ENCODE data around the gene EYS. TPM values are rescaled to one million over a fixed set of nuclear protein-coding genes. Genes with fewer than 3 reads are reported as not detected.
"Not testable (repeated sequence)": the region's sequence is repeated elsewhere in the genome, so short reads cannot be mapped to it uniquely, and the experiment has no call there.

The EYS gene
- total and polyA plus RNA-seq, 2 experiments from 2014 or later: 0.04 TPM; not detected in 1

DNA sequence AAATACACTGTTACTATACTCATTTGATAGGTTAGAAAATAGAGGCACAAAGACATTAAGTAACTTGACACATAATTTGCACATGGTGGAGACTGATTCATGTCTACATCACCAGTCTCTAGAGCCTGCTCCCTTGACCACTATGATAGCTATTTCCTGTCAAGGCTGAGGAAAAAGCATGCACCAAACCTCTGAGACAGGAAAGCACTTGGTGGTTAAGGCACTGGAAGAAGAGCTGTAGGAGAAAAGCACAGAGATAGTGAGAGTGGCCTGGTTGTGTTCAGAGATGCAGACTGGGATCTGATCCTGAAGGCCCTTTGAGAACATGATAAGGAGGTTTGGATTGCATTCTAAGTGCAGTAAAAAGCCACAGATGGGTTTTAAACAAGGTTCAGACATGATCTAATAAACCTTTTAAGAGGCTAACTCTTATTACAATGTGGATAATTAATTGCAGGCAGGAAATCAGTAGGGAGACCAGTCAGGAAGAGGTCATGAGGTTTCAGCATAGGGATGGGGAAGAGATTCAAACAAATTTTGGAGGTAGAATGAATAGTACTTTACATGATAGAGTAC, 1902.6 kb downstream of the EYS start:
- no peaks in the 10 kb centered on the region for H3K36me3 ChIP-seq (ENCODE audit: low read depth)
- peak; percentile 92 for DNase-seq
- H3K4me3 ChIP-seq: 0 out of 2 replicates have a peak overlapping the region, but pooled peaks have one; percentile 7
- peaks cover 49% of the 10 kb centered on the region for H3F3A ChIP-seq (ENCODE audit: insufficient read depth)
- peak overlapping the region; percentile 63 for H3K9ac ChIP-seq
- in situ Hi-C loops (cut with MboI): no loop called here
- H3K9me2 ChIP-seq (ENCODE audit: insufficient read depth): no peaks in the 10 kb centered on the region; the same call in 1 of the 2 replicates
- no peaks in the 10 kb centered on the region for H3K79me2 ChIP-seq (ENCODE audit: insufficient read depth)
- H4K20me1 ChIP-seq (ENCODE audit: insufficient read depth): no peaks in the 10 kb centered on the region
- peak overlapping the region; percentile 29; the same call in 1 of the 2 replicates for H2AFZ ChIP-seq
- H3K27me3 ChIP-seq (replicated peaks; ENCODE audit: insufficient read depth): no peaks in the 10 kb centered on the region
- H3K9me3 ChIP-seq (ENCODE audit: low read depth): no peaks in the 10 kb centered on the region
- TF ChIP-seq EZH2 (IDR thresholded peaks at IDR 0.05; ENCODE audit: insufficient read depth, poor library complexity, severe bottlenecking) (no peak), EZH2phosphoT487 (IDR thresholded peaks at IDR 0.05; ENCODE audit: insufficient read depth, low read depth) (no peak)
- peak overlapping the region; percentile 90 for H3K27ac ChIP-seq
- peaks cover 48% of the 10 kb centered on the region for H3K4me1 ChIP-seq (ENCODE audit: insufficient read depth)
- H3K4me2 ChIP-seq (ENCODE audit: unreplicated experiment): peak overlapping the region; percentile 73

DNA sequence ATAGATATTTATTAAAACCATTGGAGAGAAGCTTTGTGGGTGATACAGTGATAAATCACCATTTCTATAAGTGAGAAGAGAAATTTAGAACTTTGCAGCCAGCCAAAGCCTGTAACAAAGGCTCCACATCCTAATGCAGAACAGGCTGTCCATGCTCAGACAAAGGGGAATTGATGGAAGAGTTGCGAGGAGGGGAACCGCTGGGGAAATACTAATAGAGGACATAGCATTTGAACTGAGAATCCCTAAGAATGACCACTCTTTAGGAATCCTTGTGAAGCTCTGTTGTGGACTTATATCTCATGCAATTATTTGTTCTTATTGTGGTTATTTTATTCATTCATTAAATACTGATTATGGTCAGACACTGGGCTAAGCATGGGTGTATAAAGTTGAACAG, 1903.7 kb downstream of the EYS start:
- Histone ChIP-seq H3K4me2 (ENCODE audit: unreplicated experiment) (no peak overlapping the region), H2AFZ (no peak overlapping the region), H3K36me3 (ENCODE audit: low read depth) (no peaks in the 10 kb centered on the region), H3K9ac (no peak overlapping the region), H3K27ac (no peak overlapping the region), H3K9me2 (ENCODE audit: insufficient read depth) (no peaks in the 10 kb centered on the region; the same call in 1 of the 2 replicates), H3K4me3 (no peak overlapping the region), H3K4me1 (ENCODE audit: insufficient read depth) (peaks cover 46% of the 10 kb centered on the region), H4K20me1 (ENCODE audit: insufficient read depth) (no peaks in the 10 kb centered on the region), H3K9me3 (ENCODE audit: low read depth) (no peaks in the 10 kb centered on the region), H3F3A (ENCODE audit: insufficient read depth) (peaks cover 49% of the 10 kb centered on the region), H3K79me2 (ENCODE audit: insufficient read depth) (no peaks in the 10 kb centered on the region), H3K27me3 (replicated peaks; ENCODE audit: insufficient read depth) (no peaks in the 10 kb centered on the region)
- TF ChIP-seq EZH2 (IDR thresholded peaks at IDR 0.05; ENCODE audit: insufficient read depth, poor library complexity, severe bottlenecking) (no peak), EZH2phosphoT487 (IDR thresholded peaks at IDR 0.05; ENCODE audit: insufficient read depth, low read depth) (no peak)
- DNase-seq: no peak
- WGBS, 2 experiments (ENCODE audit: low coverage in 1 of 2, low lambda C conversion rate in 2 of 2, missing lambda C conversion rate in 2 of 2): 98 to 100% methylated on average over 2 of the region's 2 CpGs
- in situ Hi-C loops (cut with MboI): no loop called here

DNA sequence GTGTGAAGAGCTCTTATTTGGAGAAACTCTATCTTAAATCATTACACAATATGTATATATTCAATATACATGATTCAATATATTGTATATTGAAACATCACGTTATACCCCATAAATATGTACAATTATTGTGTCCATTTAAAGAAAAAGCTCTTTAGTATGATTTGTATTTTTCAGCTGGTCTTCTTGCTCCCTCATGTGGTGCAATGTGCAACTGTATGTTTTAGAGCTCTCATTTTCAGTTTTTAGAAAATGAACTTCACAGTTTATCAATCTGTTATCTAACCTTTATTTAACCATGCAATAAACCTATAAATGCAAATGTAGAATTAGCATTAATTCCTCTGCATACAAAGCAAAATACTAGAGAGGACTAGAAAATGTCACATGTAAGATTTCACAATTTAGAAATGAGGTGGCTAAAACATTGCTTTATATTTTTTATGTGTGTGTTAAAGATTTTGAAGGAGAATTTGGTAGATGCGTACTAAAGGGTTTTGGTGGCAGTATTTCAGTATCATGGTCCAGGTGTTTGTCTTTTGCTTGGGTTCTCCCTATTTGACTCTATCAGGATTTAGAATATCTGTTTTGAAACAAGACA, 1904.3 kb downstream of the EYS start:
- DNase-seq: peak; percentile 60
- Histone ChIP-seq H3K79me2 (ENCODE audit: insufficient read depth) (no peaks in the 10 kb centered on the region), H3K9ac (no peak overlapping the region), H3K4me3 (no peak overlapping the region), H3K27ac (no peak overlapping the region), H3K4me1 (ENCODE audit: insufficient read depth) (peaks cover 40% of the 10 kb centered on the region), H3K9me3 (ENCODE audit: low read depth) (no peaks in the 10 kb centered on the region), H3K9me2 (ENCODE audit: insufficient read depth) (no peaks in the 10 kb centered on the region), H3K4me2 (ENCODE audit: unreplicated experiment) (no peak overlapping the region), H3F3A (ENCODE audit: insufficient read depth) (peaks cover 49% of the 10 kb centered on the region), H4K20me1 (ENCODE audit: insufficient read depth) (no peaks in the 10 kb centered on the region), H2AFZ (no peak overlapping the region), H3K36me3 (ENCODE audit: low read depth) (no peaks in the 10 kb centered on the region), H3K27me3 (replicated peaks; ENCODE audit: insufficient read depth) (no peaks in the 10 kb centered on the region)
- in situ Hi-C loops (cut with MboI): no loop called here
- 50 to 53% methylated on average over 2 of the region's 2 CpGs for WGBS, 2 experiments (ENCODE audit: low coverage in 1 of 2, low lambda C conversion rate in 2 of 2, missing lambda C conversion rate in 2 of 2)
- TF ChIP-seq EZH2phosphoT487 (IDR thresholded peaks at IDR 0.05; ENCODE audit: insufficient read depth, low read depth): no peak
- no peak for TF ChIP-seq EZH2 (IDR thresholded peaks at IDR 0.05; ENCODE audit: insufficient read depth, poor library complexity, severe bottlenecking)

DNA sequence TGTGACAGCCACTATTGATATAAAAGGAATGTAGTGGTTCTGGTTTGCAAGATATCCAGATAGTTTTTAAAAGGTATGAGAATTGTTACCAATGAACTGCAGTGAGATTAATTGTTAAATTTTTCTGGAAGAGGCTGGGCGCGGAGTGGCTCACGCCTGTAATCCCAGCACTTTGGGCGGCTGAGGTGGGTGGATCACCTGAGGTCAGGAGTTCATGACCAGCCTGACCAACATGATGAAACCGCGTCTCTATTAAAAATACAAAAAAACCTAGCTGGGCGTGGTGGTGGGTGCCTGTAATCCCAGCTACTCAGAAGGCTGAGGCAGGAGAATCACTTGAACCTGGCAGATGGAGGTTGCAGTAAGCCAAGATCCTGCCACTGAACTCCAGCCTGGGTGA, 1906.6 kb downstream of the EYS start:
- H3K9ac ChIP-seq; H3K4me3 ChIP-seq; H3K36me3 ChIP-seq (ENCODE audit: low read depth); H3K79me2 ChIP-seq (ENCODE audit: insufficient read depth); H2AFZ ChIP-seq; H3K27me3 ChIP-seq (replicated peaks; ENCODE audit: insufficient read depth); in situ Hi-C loops (cut with MboI); DNase-seq; H3K9me3 ChIP-seq (ENCODE audit: low read depth); H3K9me2 ChIP-seq (ENCODE audit: insufficient read depth); H3K4me2 ChIP-seq (ENCODE audit: unreplicated experiment); H4K20me1 ChIP-seq (ENCODE audit: insufficient read depth); H3K27ac ChIP-seq: not testable (repeated sequence)
- peaks cover 20% of the 10 kb centered on the region for H3K4me1 ChIP-seq (ENCODE audit: insufficient read depth)
- WGBS, 2 experiments (ENCODE audit: low coverage in 1 of 2, low lambda C conversion rate in 2 of 2, missing lambda C conversion rate in 2 of 2): 91 to 94% methylated on average over 7 of the region's 7 CpGs
- H3F3A ChIP-seq (ENCODE audit: insufficient read depth): peaks cover 27% of the 10 kb centered on the region

All from GM23248 (cell line).